MCF 10A (cell line): Measurements from ENCODE around the gene STAC3. TPM values are rescaled to one million over a fixed set of nuclear protein-coding genes. Genes with fewer than 3 reads are reported as not detected.

Experiments
- BruUV-seq: library from RNA; stranded (reverse); fragments of 400-500 nt; replicated peaks from 2 replicates; lab custom pipeline; 2021; lab: Mats Ljungman, UMichigan
- CTCF ChIA-PET: fragments of 300-600 bp; sonication (Branson Sonifier 250); formaldehyde crosslinking; extraction: SDS; loops from one replicate; lab custom pipeline; 2021; ENCODE audit warnings: antibody characterized with exemption, inconsistent platforms; lab: Yijun Ruan, JAX
- POLR2A ChIA-PET: fragments of 300-600, 350-650 bp; sonication (Branson Sonifier 250); formaldehyde crosslinking; extraction: SDS; loops from one replicate; lab custom pipeline; 2020; ENCODE audit warnings: antibody characterized with exemption, inconsistent platforms; lab: Yijun Ruan, JAX
- DNase-seq: peaks from one replicate; pipeline ENCODE4 v3.0.0-alpha.2; 2018; ENCODE audit not compliant: unreplicated experiment
- H3K27ac Mint-ChIP-seq: one replicate; pipeline ENCODE4 v1.8.0; 2022; ENCODE audit warnings: mild to moderate bottlenecking, low read depth, mixed read lengths; ENCODE audit not compliant: unreplicated experiment
- H3K27me3 Mint-ChIP-seq: one replicate; pipeline ENCODE4 v1.8.0; 2022; ENCODE audit warnings: mixed read lengths; ENCODE audit not compliant: insufficient read depth, unreplicated experiment
- H3K36me3 Mint-ChIP-seq: one replicate; pipeline ENCODE4 v1.8.0; 2022; ENCODE audit warnings: mild to moderate bottlenecking, moderate library complexity, mixed read lengths; ENCODE audit not compliant: insufficient read depth, unreplicated experiment
- H3K4me1 Mint-ChIP-seq: one replicate; pipeline ENCODE4 v1.8.0; 2022; ENCODE audit warnings: mixed read lengths; ENCODE audit not compliant: insufficient read depth, unreplicated experiment
- H3K4me3 Mint-ChIP-seq: one replicate; pipeline ENCODE4 v1.8.0; 2022; ENCODE audit warnings: mild to moderate bottlenecking, moderate library complexity, mixed read lengths; ENCODE audit not compliant: unreplicated experiment
- H3K9me3 Mint-ChIP-seq: one replicate; pipeline ENCODE4 v1.8.0; 2022; ENCODE audit warnings: mixed read lengths; ENCODE audit not compliant: unreplicated experiment
- CTCF ChIP-seq: fragments of 200-600 bp; IDR thresholded peaks from one replicate; pipeline ENCODE4 v1.8.0; 2022; ENCODE audit warnings: antibody characterized with exemption, mild to moderate bottlenecking; ENCODE audit not compliant: unreplicated experiment
- intact Hi-C: fragments of 100-400 bp; cut with micrococcal nuclease; formaldehyde crosslinking; loops from 2 replicates; pipeline ENCODE4 v1.14.1; 2022
- total RNA-seq: library from RNA; stranded (reverse); gene quantifications from 2 replicates; pipeline ENCODE4 v1.2.3, GENCODE V29; 2022

Gene STAC3
- total RNA-seq, 1 experiment from 2014 or later, result 2.8 TPM

- ChIA-PET CTCF (interaction anchor here (0.6 to 9.4 kb wide), 4 partner anchors 25 to 33 kb away, joined by 3 to 188 read pairs (median 4); a partner anchor contains a TSS), POLR2A (no interaction called here)
- no peak overlapping the region for H3K27ac Mint-ChIP-seq
- H3K4me3 Mint-ChIP-seq, result no peak overlapping the region
- DNase-seq, result no peak
- no TSS peak for BruUV-seq
- intact Hi-C loops, result no loop called here
- no peaks in the 10 kb centered on the region for H3K27me3 Mint-ChIP-seq
- H3K4me1 Mint-ChIP-seq, result no peaks in the 10 kb centered on the region
- H3K9me3 Mint-ChIP-seq, result no peaks in the 10 kb centered on the region
- H3K36me3 Mint-ChIP-seq, result peaks cover 19% of the 10 kb centered on the region
- TF ChIP-seq CTCF, result no peak
These were observed 43.0 kb downstream of the STAC3 start for GRCh38 chr12:57207731-57208630.

- Mint-ChIP-seq H3K36me3 (peaks cover 31% of the 10 kb centered on the region), H3K4me3 (no peak overlapping the region), H3K4me1 (no peaks in the 10 kb centered on the region), H3K27me3 (no peaks in the 10 kb centered on the region), H3K9me3 (no peaks in the 10 kb centered on the region), H3K27ac (no peak overlapping the region)
- intact Hi-C loops, result no loop called here
- TF ChIP-seq CTCF, result no peak
- POLR2A ChIA-PET, result interaction anchor here (1.2 kb wide), 1 partner anchor 17 kb away, joined by 3 read pairs; no protein-coding TSS in a partner anchor
- no TSS peak for BruUV-seq
- no peak for DNase-seq
- CTCF ChIA-PET, result interaction anchor here (0.6 to 1.2 kb wide), 4 partner anchors 12 to 82 kb away, joined by 3 to 4 read pairs (median 4); no protein-coding TSS in a partner anchor
These were observed 45.1 kb downstream of the STAC3 start for GRCh38 chr12:57205931-57206330.

GRCh38 chr12:57205186-57205585 is 45.8 kb downstream of the STAC3 start:
- Mint-ChIP-seq H3K36me3 (peaks cover 32% of the 10 kb centered on the region), H3K27me3 (no peaks in the 10 kb centered on the region), H3K9me3 (no peaks in the 10 kb centered on the region), H3K27ac (no peak overlapping the region), H3K4me1 (no peaks in the 10 kb centered on the region), H3K4me3 (no peak overlapping the region)
- no peak for DNase-seq
- intact Hi-C loops, result no loop called here
- TF ChIP-seq CTCF, result no peak
- ChIA-PET CTCF (interaction anchor here (1.2 kb wide), 1 partner anchor 39 kb away, joined by 3 read pairs; no protein-coding TSS in a partner anchor), POLR2A (interaction anchor here (1.2 kb wide), 1 partner anchor 17 kb away, joined by 3 read pairs; no protein-coding TSS in a partner anchor)
- no TSS peak for BruUV-seq

- ChIA-PET POLR2A (no interaction called here), CTCF (no interaction called here)
- no peak for TF ChIP-seq CTCF
- intact Hi-C loops, result no loop called here
- H3K4me1 Mint-ChIP-seq, result no peaks in the 10 kb centered on the region
- DNase-seq, result no peak
- H3K27ac Mint-ChIP-seq, result no peak overlapping the region
- BruUV-seq, result no TSS peak
- peaks cover 32% of the 10 kb centered on the region for H3K36me3 Mint-ChIP-seq
- no peak overlapping the region for H3K4me3 Mint-ChIP-seq
- no peaks in the 10 kb centered on the region for H3K9me3 Mint-ChIP-seq
- no peaks in the 10 kb centered on the region for H3K27me3 Mint-ChIP-seq
These were observed 46.5 kb downstream of the STAC3 start for GRCh38 chr12:57204454-57204853.
